Testis (tissue), 2 donors: ENCODE measurements around the gene ABHD2.

ENCODE experiments used
- CTCF ChIP-seq, 3 experiments: fragments of 450-650 bp in 2 of 3; fragments of 200-600 bp in 1 of 3; sonication (generic) in 1 of 3; IDR thresholded peaks; one replicate each; pipeline ENCODE4 v1.5.1; 2016 to 2019; ENCODE audit warnings: antibody characterized with exemption in 3 of 3, mild to moderate bottlenecking in 2 of 3, moderate library complexity in 1 of 3
- POLR2A ChIP-seq: fragments of 450-650 bp; IDR thresholded peaks from one replicate; pipeline ENCODE4 v1.6.1; 2017; ENCODE audit warnings: antibody characterized with exemption, mild to moderate bottlenecking, moderate library complexity

- TF ChIP-seq CTCF (IDR thresholded peaks at IDR 0.05) (no peak), POLR2A (no peak)
Observed at GRCh38 chr15:89129816-89130134, 41.5 kb downstream of the ABHD2 start.
